ENCODE data around the gene EEFSEC.

DNA sequence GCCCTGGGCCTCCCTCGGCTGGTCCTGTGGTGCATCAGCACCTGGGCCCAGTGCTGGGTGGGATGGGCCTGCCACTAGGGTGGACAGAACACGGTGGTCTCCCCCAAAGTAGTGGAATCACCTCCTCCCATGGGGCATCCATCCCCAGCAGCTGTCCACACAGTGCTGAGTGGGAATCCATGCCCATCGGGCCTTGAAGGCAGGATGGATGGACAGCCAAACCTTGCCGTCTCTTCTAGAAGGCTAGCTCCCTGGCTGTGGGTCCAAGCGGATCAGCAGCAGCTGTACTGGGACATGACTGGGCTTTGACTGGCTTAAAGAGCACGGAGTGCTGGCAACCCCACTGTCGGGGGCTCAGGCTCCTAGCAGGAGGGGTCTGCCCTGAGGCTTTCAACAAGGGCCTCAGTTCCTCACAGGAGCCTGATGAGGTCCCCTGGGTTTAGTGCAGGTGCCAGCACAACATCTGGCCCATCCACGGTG, 189.5 kb downstream of the EEFSEC start:
- no peak for TF ChIP-seq POLR2A (IDR thresholded peaks at IDR 0.05)
- TF ChIP-seq, protein P1, sequence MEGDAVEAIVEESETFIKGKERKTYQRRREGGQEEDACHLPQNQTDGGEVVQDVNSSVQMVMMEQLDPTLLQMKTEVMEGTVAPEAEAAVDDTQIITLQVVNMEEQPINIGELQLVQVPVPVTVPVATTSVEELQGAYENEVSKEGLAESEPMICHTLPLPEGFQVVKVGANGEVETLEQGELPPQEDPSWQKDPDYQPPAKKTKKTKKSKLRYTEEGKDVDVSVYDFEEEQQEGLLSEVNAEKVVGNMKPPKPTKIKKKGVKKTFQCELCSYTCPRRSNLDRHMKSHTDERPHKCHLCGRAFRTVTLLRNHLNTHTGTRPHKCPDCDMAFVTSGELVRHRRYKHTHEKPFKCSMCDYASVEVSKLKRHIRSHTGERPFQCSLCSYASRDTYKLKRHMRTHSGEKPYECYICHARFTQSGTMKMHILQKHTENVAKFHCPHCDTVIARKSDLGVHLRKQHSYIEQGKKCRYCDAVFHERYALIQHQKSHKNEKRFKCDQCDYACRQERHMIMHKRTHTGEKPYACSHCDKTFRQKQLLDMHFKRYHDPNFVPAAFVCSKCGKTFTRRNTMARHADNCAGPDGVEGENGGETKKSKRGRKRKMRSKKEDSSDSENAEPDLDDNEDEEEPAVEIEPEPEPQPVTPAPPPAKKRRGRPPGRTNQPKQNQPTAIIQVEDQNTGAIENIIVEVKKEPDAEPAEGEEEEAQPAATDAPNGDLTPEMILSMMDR (IDR thresholded peaks at IDR 0.05): no peak
